Ishikawa (cell line): ENCODE data around the gene MYO18A.

Experiments
- CEBPB ChIP-seq: IDR thresholded peaks from 2 replicates; pipeline ENCODE4 v1.6.1; 2012
- CREB1 ChIP-seq: IDR thresholded peaks from 2 replicates; pipeline ENCODE4 v1.6.1; 2012; ENCODE audit warnings: low read depth
- EGR1 ChIP-seq: IDR thresholded peaks from 2 replicates; pipeline ENCODE4 v1.6.1; 2012
- EP300 ChIP-seq: IDR thresholded peaks from 2 replicates; pipeline ENCODE4 v1.6.1; 2012; ENCODE audit warnings: borderline replicate concordance
- FOXM1 ChIP-seq: IDR thresholded peaks from 2 replicates; pipeline ENCODE4 v1.6.1; 2012; ENCODE audit warnings: low read depth, borderline replicate concordance
- NFIC ChIP-seq: IDR thresholded peaks from 2 replicates; pipeline ENCODE4 v1.6.1; 2012
- RAD21 ChIP-seq: IDR thresholded peaks from 2 replicates; pipeline ENCODE4 v1.6.1; 2012; ENCODE audit warnings: low read depth
- REST ChIP-seq: IDR thresholded peaks from 2 replicates; pipeline ENCODE4 v1.6.1; 2012; ENCODE audit warnings: low read depth, mild to moderate bottlenecking
- TAF1 ChIP-seq: IDR thresholded peaks from 2 replicates; pipeline ENCODE4 v1.6.1; 2012; ENCODE audit warnings: low read depth, mild to moderate bottlenecking
- TCF12 ChIP-seq: IDR thresholded peaks from 2 replicates; pipeline ENCODE4 v1.6.1; 2012; ENCODE audit warnings: low read depth
- TEAD4 ChIP-seq: IDR thresholded peaks from 2 replicates; pipeline ENCODE4 v1.6.1; 2012
- ZBTB7A ChIP-seq: IDR thresholded peaks from 2 replicates; pipeline ENCODE4 v1.6.1; 2012; ENCODE audit warnings: low read depth
- TF ChIP-seq, protein P1 (sequence below): IDR thresholded peaks from 2 replicates; pipeline ENCODE4 v1.6.1; 2012
- TF ChIP-seq, protein P2 (sequence below): IDR thresholded peaks from 2 replicates; pipeline ENCODE4 v1.6.1; 2012

Gene MYO18A

GRCh38 chr17:29108823-29109476 is 71.2 kb downstream of the MYO18A start:
- TF ChIP-seq TCF12 (no peak), NFIC (no peak), EP300 (no peak), FOXM1 (no peak)

GRCh38 chr17:29107933-29108822 is 72.0 kb downstream of the MYO18A start:
- TF ChIP-seq TCF12 (no peak), TEAD4 (peak; percentile 61), EP300 (peak; percentile 23; the same call in 1 of the 2 replicates), ZBTB7A (0 out of 2 replicates have a peak, but pooled peaks have one; percentile 29), NFIC (peak; percentile 36), TAF1 (0 out of 2 replicates have a peak, but pooled peaks have one; percentile 15), FOXM1 (no peak)
- TF ChIP-seq, protein P1, sequence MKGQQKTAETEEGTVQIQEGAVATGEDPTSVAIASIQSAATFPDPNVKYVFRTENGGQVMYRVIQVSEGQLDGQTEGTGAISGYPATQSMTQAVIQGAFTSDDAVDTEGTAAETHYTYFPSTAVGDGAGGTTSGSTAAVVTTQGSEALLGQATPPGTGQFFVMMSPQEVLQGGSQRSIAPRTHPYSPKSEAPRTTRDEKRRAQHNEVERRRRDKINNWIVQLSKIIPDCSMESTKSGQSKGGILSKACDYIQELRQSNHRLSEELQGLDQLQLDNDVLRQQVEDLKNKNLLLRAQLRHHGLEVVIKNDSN = peak; percentile 82

DNA sequence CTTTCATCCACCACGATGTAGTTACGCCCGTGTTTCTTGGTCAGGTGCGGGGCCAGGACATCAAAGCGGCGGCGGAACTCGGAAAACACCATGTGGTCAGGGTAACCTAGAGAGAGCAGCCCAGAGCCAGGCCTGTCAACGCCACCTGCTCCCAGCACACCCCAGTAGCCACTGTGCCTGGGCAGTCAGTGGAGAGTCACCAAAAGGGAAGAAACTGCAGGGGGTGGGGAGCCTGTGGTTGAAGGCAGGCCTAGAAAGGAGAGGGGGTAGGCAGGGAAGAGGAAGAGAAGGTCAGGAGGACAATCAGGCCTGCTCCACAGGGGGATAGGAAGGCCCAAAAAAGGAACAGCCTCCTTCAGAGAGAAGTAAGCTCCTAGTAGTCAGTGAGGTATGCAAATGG is 73.1 kb downstream of the MYO18A start:
- TF ChIP-seq, protein P1 = no peak
- TF ChIP-seq TAF1 (no peak), FOXM1 (no peak), RAD21 (no peak), NFIC (no peak), TCF12 (no peak), TEAD4 (no peak), EP300 (no peak), ZBTB7A (no peak), REST (no peak), EGR1 (no peak), CEBPB (no peak), CREB1 (no peak)
- TF ChIP-seq, protein P2, sequence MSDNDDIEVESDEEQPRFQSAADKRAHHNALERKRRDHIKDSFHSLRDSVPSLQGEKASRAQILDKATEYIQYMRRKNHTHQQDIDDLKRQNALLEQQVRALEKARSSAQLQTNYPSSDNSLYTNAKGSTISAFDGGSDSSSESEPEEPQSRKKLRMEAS = no peak

- TF ChIP-seq RAD21 = peak; percentile 29; the same call in 1 of the 2 replicates
- TF ChIP-seq TEAD4 = no peak
These were observed 76.9 kb downstream of the MYO18A start for GRCh38 chr17:29103341-29103740.

DNA sequence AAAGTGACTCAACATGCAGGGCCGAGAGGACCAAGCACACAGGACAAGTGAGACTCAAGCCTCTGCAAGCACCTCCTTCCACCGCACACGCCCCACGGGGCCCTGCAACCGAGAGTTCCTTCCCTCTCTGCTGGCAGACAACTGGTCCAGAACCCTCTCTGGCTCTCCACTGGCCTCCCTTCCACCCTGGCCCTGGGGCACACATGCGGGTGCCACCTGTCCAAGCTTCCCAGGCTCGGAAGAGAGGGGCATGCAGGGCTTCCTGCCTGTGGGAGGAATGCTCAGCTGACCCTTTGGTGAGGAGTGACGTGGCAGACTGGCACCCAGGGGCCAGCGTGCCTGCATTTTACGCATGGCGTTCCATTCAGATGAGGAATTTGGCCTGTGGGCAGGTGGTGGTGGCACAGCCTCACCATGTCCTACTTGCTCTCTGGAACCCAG is 77.4 kb downstream of the MYO18A start:
- no peak for TF ChIP-seq CREB1
- TF ChIP-seq, protein P2 = 0 out of 2 replicates have a peak, but pooled peaks have one; percentile 11

DNA sequence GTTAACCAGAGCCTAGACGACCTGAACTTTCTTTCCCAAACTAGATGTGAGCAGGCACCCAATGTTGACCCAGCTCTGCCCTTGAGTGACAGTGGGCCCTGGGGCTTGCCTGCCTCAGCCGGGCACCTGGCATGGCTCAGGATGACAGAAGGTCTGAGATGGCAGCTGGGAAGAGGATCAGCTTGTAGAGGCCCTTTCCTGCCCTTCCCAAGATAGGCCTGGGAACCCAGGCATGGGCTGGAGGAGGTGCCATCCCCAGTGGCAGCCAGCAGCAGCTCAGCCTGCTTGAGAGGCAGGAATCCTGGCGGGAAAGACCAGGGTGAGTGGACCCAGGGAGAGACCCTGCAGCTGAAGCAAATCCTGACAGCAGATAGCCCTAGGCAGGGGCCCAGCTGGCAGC is 78.2 kb downstream of the MYO18A start:
- TF ChIP-seq REST = no peak
- TF ChIP-seq, protein P2 = no peak
- TF ChIP-seq, protein P1 = no peak
